Astrocyte of the spinal cord (primary cell): ENCODE results near the gene PPP1R1C.
A peak's percentile ranks its signal among the peaks of the same experiment; 100 is the strongest.
"Not testable (repeated sequence)": the region's sequence is repeated elsewhere in the genome, so short reads cannot be mapped to it uniquely, and the experiment has no call there.

Experiments used
- DNase-seq: peaks from one replicate; pipeline ENCODE4 v3.0.0; 2011; ENCODE audit warnings: low read depth, low spot score
- H3K4me3 ChIP-seq: 2 replicates; pipeline ENCODE4 v1.5.1; 2011; ENCODE audit warnings: low read depth, mild to moderate bottlenecking, low read length, moderate library complexity
- CTCF ChIP-seq: IDR thresholded peaks from 2 replicates; pipeline ENCODE4 v1.5.1; 2012; ENCODE audit warnings: low read depth, mild to moderate bottlenecking, low read length, inconsistent platforms
- in situ Hi-C: cut with HindIII; loops from 2 replicates; pipeline ENCODE4 v1.10.0; 2017; ENCODE audit warnings: low sequenced_read_pairs

The PPP1R1C gene

DNA sequence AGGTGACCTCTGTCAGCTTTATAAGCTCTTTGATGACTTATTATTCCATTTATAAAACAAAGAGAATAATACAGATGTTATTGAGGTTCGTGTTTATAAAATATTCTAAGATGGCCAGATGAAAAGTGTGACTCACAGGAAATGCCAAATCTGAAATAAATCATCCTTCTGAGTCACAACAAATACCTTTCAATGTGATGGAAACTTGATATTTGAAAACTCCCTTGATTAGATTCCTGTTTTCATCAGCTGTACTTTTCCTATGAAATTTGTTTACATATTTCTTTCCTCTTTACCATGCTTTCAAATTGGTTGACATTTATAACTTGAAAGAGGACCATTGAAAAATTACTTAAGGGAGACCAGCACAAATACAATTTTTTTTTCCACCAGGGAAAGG lies 30.6 kb upstream of the PPP1R1C start:
- no peak overlapping the region for H3K4me3 ChIP-seq
- no peak for TF ChIP-seq CTCF
- DNase-seq: peak; percentile 38
- in situ Hi-C loops: no loop called here

DNA sequence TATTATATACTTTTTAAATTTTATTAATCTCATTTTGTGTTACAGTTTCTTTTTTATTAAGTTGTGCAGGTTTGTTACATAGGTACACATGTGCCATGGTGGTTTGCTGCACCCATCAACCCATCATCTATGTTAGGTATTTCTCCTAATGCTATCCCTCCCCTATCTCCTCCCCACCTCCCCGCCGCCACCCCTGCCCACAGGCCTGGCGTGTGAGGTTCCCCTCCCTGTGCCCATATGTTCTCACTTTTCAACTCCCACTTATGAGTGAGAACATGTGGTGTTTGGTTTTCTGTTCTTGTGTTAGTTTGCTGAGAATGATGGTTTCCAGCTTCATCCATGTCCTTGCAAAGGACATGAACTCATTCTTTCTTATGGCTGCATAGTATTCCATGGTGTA lies 29.8 kb upstream of the PPP1R1C start:
- H3K4me3 ChIP-seq, in situ Hi-C loops, DNase-seq: not testable (repeated sequence)

DNA sequence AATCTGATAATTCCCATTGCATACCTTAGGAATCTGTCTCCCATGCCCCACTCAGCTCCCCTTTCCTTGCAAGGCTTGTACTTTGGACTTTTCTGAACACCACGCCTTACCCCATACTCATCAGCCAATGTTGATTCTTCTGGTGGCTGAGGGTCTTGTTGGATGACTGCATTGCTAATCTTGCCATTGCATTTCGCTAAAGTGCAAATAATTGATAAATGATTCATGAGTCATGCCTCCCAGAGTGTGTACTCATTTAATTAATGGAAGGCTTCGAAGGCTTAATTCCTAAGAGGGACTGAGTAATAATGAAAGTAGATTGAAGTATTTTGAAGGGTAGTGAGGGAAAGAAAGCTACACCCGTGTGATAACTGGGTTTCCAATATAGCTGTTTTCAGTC lies 28.0 kb upstream of the PPP1R1C start:
- in situ Hi-C loops: no loop called here
- no peak for TF ChIP-seq CTCF
- no peak for DNase-seq
- no peak overlapping the region for H3K4me3 ChIP-seq

DNA sequence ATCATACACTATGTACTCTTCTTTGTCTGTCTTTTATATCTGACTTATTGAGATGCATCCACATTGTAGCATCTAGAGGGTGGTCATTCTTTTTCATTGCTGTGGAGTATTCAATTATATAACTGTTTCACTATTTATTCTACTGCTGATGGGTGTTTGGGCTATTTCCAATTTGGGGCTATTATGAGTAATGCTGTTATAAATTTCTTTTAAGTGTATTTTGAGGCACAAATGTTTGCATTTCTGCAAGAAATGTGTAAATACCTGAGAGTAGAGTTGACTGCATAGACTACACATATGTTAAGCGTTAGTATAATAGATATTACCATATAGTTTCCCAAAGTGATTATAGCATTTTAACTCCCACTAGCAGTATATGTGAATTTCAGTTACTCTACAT lies 26.9 kb upstream of the PPP1R1C start:
- no peak overlapping the region for H3K4me3 ChIP-seq
- DNase-seq: no peak
- no peak for TF ChIP-seq CTCF
- in situ Hi-C loops: no loop called here

- TF ChIP-seq CTCF: no peak
- no peak overlapping the region for H3K4me3 ChIP-seq
- in situ Hi-C loops: no loop called here
- no peak for DNase-seq
These were observed 26.1 kb upstream of the PPP1R1C start for GRCh38 chr2:181959508-181959907.

DNA sequence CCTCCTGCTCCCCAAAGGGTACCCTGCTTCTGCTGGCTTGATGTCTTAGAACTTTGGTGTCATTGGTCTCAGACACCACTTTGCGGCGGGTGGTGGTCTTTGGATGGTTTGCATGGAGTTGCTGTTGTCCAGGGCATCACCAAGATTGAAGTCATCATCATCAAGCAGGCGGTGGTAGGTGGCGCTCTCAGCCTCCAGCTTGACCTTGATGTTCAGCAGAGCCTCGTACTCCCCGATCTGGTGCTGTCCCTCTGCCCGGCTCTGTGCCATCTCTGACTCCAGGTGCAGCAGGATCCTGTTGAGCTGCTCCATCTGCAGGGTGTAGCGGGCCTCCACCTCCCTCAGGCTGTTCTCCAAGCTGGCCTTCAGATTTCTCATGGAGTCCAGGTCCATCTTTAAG lies 24.5 kb upstream of the PPP1R1C start:
- not testable (repeated sequence) for H3K4me3 ChIP-seq

DNA sequence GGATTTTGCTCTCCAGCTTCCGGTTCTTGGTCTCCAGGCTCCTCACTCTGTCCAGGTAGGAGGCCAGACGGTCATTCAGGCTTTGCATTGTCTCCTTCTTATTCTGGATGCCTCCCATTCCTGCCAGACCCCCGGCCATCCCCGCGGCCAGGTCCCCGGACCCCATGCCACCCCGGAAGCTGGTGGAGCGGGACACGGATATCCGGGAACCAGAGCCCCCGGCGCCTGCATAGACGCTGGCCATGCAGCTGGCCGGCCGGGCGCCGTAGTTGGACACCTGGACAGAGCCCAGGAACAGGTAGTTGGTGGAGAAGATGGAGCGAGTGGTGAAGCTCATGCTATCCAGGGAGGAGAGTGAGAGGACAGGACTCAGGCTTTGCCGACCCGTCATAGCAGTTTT lies 23.5 kb upstream of the PPP1R1C start:
- no peak overlapping the region for H3K4me3 ChIP-seq
- in situ Hi-C loops: no loop called here
- no peak for DNase-seq
- TF ChIP-seq CTCF: no peak

More for the DNA sequence above, 24.5 kb upstream of the PPP1R1C start:
- in situ Hi-C loops, DNase-seq: not testable (repeated sequence)

- no peak for DNase-seq
- in situ Hi-C loops: no loop called here
These were observed 15.4 kb upstream of the PPP1R1C start for GRCh38 chr2:181970160-181970794.

More at GRCh38 chr2:181970160-181970794, 15.4 kb upstream of the PPP1R1C start:
- no peak overlapping the region for H3K4me3 ChIP-seq
- no peak for TF ChIP-seq CTCF
